ENCODE results near the gene TBCCD1.
"Not testable (repeated sequence)": the region's sequence is repeated elsewhere in the genome, so short reads cannot be mapped to it uniquely, and the experiment has no call there.

Gene TBCCD1

GRCh38 chr3:186540221-186540834, 26.8 kb downstream of the TBCCD1 start:
- TF ChIP-seq POLR2A (IDR thresholded peaks at IDR 0.05; ENCODE audit: low read depth, low read length) (no peak), POLR2AphosphoS5 (IDR thresholded peaks at IDR 0.05; ENCODE audit: low read depth, low read length) (no peak), TAF1 (IDR thresholded peaks at IDR 0.05; ENCODE audit: borderline replicate concordance, low read depth, low read length) (no peak)
- DNase-seq (ENCODE audit: insufficient read length) (no peak), FAIRE-seq (peak; percentile 92)

- DNase-seq (ENCODE audit: insufficient read length), result no peak
- FAIRE-seq, result no peak
- TF ChIP-seq TAF1 (IDR thresholded peaks at IDR 0.05; ENCODE audit: borderline replicate concordance, low read depth, low read length) (no peak), POLR2AphosphoS5 (IDR thresholded peaks at IDR 0.05; ENCODE audit: low read depth, low read length) (no peak), POLR2A (IDR thresholded peaks at IDR 0.05; ENCODE audit: low read depth, low read length) (no peak)
Observed at GRCh38 chr3:186538779-186539178, 28.4 kb downstream of the TBCCD1 start.

GRCh38 chr3:186536883-186537844, 30.0 kb downstream of the TBCCD1 start:
- TF ChIP-seq POLR2AphosphoS5 (IDR thresholded peaks at IDR 0.05; ENCODE audit: low read depth, low read length), result no peak
- no peak for TF ChIP-seq POLR2A (IDR thresholded peaks at IDR 0.05; ENCODE audit: low read depth, low read length)
- no peak for TF ChIP-seq TAF1 (IDR thresholded peaks at IDR 0.05; ENCODE audit: borderline replicate concordance, low read depth, low read length)
- DNase-seq (ENCODE audit: insufficient read length) (no peak), FAIRE-seq (peak; percentile 5)

GRCh38 chr3:186534113-186534669, 32.9 kb downstream of the TBCCD1 start:
- DNase-seq (ENCODE audit: insufficient read length) (no peak), FAIRE-seq (peak; percentile 94)
- TF ChIP-seq POLR2AphosphoS5 (IDR thresholded peaks at IDR 0.05; ENCODE audit: low read depth, low read length) (no peak), POLR2A (IDR thresholded peaks at IDR 0.05; ENCODE audit: low read depth, low read length) (no peak), TAF1 (IDR thresholded peaks at IDR 0.05; ENCODE audit: borderline replicate concordance, low read depth, low read length) (no peak)

GRCh38 chr3:186532598-186533072, 34.5 kb downstream of the TBCCD1 start:
- FAIRE-seq, result peak; percentile 87
- TF ChIP-seq POLR2AphosphoS5 (IDR thresholded peaks at IDR 0.05; ENCODE audit: low read depth, low read length) (no peak), POLR2A (IDR thresholded peaks at IDR 0.05; ENCODE audit: low read depth, low read length) (no peak), TAF1 (IDR thresholded peaks at IDR 0.05; ENCODE audit: borderline replicate concordance, low read depth, low read length) (no peak)
- DNase-seq (ENCODE audit: insufficient read length), result no peak

- FAIRE-seq, result not testable (repeated sequence)
Observed at GRCh38 chr3:186531694-186532093, 35.4 kb downstream of the TBCCD1 start.

GRCh38 chr3:186530415-186530814, 36.7 kb downstream of the TBCCD1 start:
- no peak for TF ChIP-seq POLR2A (IDR thresholded peaks at IDR 0.05; ENCODE audit: low read depth, low read length)
- TF ChIP-seq TAF1 (IDR thresholded peaks at IDR 0.05; ENCODE audit: borderline replicate concordance, low read depth, low read length), result no peak
- TF ChIP-seq POLR2AphosphoS5 (IDR thresholded peaks at IDR 0.05; ENCODE audit: low read depth, low read length), result no peak
- FAIRE-seq (peak; percentile 36), DNase-seq (ENCODE audit: insufficient read length) (no peak)

More at GRCh38 chr3:186531694-186532093, 35.4 kb downstream of the TBCCD1 start:
- not testable (repeated sequence) for DNase-seq (ENCODE audit: insufficient read length)

- TF ChIP-seq POLR2AphosphoS5 (IDR thresholded peaks at IDR 0.05; ENCODE audit: low read depth, low read length), result no peak
- no peak for TF ChIP-seq POLR2A (IDR thresholded peaks at IDR 0.05; ENCODE audit: low read depth, low read length)
- no peak for TF ChIP-seq TAF1 (IDR thresholded peaks at IDR 0.05; ENCODE audit: borderline replicate concordance, low read depth, low read length)
- FAIRE-seq (no peak), DNase-seq (ENCODE audit: insufficient read length) (no peak)
Observed at GRCh38 chr3:186529201-186529999, 37.7 kb downstream of the TBCCD1 start.

GRCh38 chr3:186526256-186526606, 40.9 kb downstream of the TBCCD1 start:
- FAIRE-seq (no peak), DNase-seq (ENCODE audit: insufficient read length) (no peak)
- TF ChIP-seq TAF1 (IDR thresholded peaks at IDR 0.05; ENCODE audit: borderline replicate concordance, low read depth, low read length), result no peak
- no peak for TF ChIP-seq POLR2A (IDR thresholded peaks at IDR 0.05; ENCODE audit: low read depth, low read length)
- TF ChIP-seq POLR2AphosphoS5 (IDR thresholded peaks at IDR 0.05; ENCODE audit: low read depth, low read length), result no peak

- TF ChIP-seq POLR2AphosphoS5 (IDR thresholded peaks at IDR 0.05; ENCODE audit: low read depth, low read length) (no peak), TAF1 (IDR thresholded peaks at IDR 0.05; ENCODE audit: borderline replicate concordance, low read depth, low read length) (no peak), POLR2A (IDR thresholded peaks at IDR 0.05; ENCODE audit: low read depth, low read length) (no peak)
- FAIRE-seq, result peak; percentile 48
Observed at GRCh38 chr3:186525369-186526255, 41.5 kb downstream of the TBCCD1 start.

More at GRCh38 chr3:186525369-186526255, 41.5 kb downstream of the TBCCD1 start:
- DNase-seq (ENCODE audit: insufficient read length), result no peak

Measured in GM12892 (cell line).